ENCODE results near the gene TUBB3. TPM values are rescaled to one million over a fixed set of nuclear protein-coding genes. Genes with fewer than 3 reads are reported as not detected.

The TUBB3 gene
- total and polyA plus RNA-seq, 9 of the 15 experiments (the other 6 are each of a cell fraction or from before 2014, with no cell fraction given) = 0.18 to 12.5 (median 5.0) TPM

- TF ChIP-seq AFF1 (IDR thresholded peaks at IDR 0.05; ENCODE audit: low read depth in 1 of 2, partially characterized antibody in 2 of 2) (peak in 1 of 2 experiments; percentile 45), ELF1 (tag; IDR thresholded peaks at IDR 0.05) (no peak), BDP1 (IDR thresholded peaks at IDR 0.05; ENCODE audit: insufficient read depth, insufficient read length) (no peak), NELFE (IDR thresholded peaks at IDR 0.05; ENCODE audit: insufficient read depth, insufficient read length) (peak; percentile 42), MBD1 (CRISPR knock-in tag; IDR thresholded peaks at IDR 0.05) (no peak), RBM39 (optimal IDR thresholded peaks at IDR 0.05; ENCODE audit: low read depth, low read length) (no peak), C11orf30 (IDR thresholded peaks at IDR 0.05; ENCODE audit: low read depth) (peak; percentile 97), E2F3 (CRISPR knock-in tag; IDR thresholded peaks at IDR 0.05) (peak; percentile 85), ESRRA (IDR thresholded peaks at IDR 0.05; ENCODE audit: borderline replicate concordance, low read depth) (peak; percentile 66), MYBL2 (IDR thresholded peaks at IDR 0.05; ENCODE audit: low read depth) (no peak), MYBL2 (CRISPR knock-in tag; IDR thresholded peaks at IDR 0.05; ENCODE audit: borderline replicate concordance) (no peak), NFRKB (IDR thresholded peaks at IDR 0.05; ENCODE audit: low read depth) (no peak), DACH1 (IDR thresholded peaks at IDR 0.05; ENCODE audit: partially characterized antibody) (no peak), KDM2B (CRISPR knock-in tag; IDR thresholded peaks at IDR 0.05) (peak; percentile 98), KLF13 (tag; IDR thresholded peaks at IDR 0.05; ENCODE audit: borderline replicate concordance, low read depth) (peak; percentile 71; the same call in 1 of the 2 replicates), GATA2 (CRISPR knock-in tag; IDR thresholded peaks at IDR 0.05) (no peak), NEUROD1 (IDR thresholded peaks at IDR 0.05; ENCODE audit: borderline replicate concordance, low read depth, low read length, partially characterized antibody) (peak; percentile 29), LARP7 (IDR thresholded peaks at IDR 0.05) (no peak), RBBP5 (IDR thresholded peaks at IDR 0.05; ENCODE audit: borderline replicate concordance, insufficient read depth, low read length, poor library complexity, severe bottlenecking) (peak; percentile 94), TSC22D4 (tag; IDR thresholded peaks at IDR 0.05) (no peak)
- TF ChIP-seq, protein P1, sequence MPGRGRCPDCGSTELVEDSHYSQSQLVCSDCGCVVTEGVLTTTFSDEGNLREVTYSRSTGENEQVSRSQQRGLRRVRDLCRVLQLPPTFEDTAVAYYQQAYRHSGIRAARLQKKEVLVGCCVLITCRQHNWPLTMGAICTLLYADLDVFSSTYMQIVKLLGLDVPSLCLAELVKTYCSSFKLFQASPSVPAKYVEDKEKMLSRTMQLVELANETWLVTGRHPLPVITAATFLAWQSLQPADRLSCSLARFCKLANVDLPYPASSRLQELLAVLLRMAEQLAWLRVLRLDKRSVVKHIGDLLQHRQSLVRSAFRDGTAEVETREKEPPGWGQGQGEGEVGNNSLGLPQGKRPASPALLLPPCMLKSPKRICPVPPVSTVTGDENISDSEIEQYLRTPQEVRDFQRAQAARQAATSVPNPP (IDR thresholded peaks at IDR 0.05; ENCODE audit: borderline replicate concordance, insufficient read depth, insufficient read length) = no peak
These were observed 49.4 kb downstream of the TUBB3 start (continued) for GRCh38 chr16:89972244-89973234.

All from K562 (cell line).